Gastroesophageal sphincter (tissue), 4 donors: Measurements from ENCODE around the gene ERAL1. TPM values are rescaled to one million over a fixed set of nuclear protein-coding genes. Genes with fewer than 3 reads are reported as not detected.
"Not testable (repeated sequence)": the region's sequence is repeated elsewhere in the genome, so short reads cannot be mapped to it uniquely, and the experiment has no call there.

Experiments
- ATAC-seq: fragments of 150-250 bp; one replicate; pipeline ENCODE4 v1.9.1; 2016; ENCODE audit warnings: mild to moderate bottlenecking, moderate library complexity
- H3K27ac ChIP-seq, 4 donors: fragments of 200-600 bp; sonication (generic) in 3 of 4; 1 replicate in 3 of 4; 2 replicates in 1 of 4; pipeline ENCODE4 v1.5.1; 2016 to 2019
- H3K27me3 ChIP-seq: fragments of 200-600 bp; sonication (generic); one replicate; pipeline ENCODE4 v1.5.1; 2019
- H3K36me3 ChIP-seq, 2 donors: fragments of 200-600 bp; sonication (generic); one replicate each; pipeline ENCODE4 v1.5.1; 2019; ENCODE audit warnings: control low read depth in 1 of 2
- H3K4me1 ChIP-seq, 3 donors: fragments of 200-600 bp; sonication (generic); 1 replicate in 2 of 3; 2 replicates in 1 of 3; pipeline ENCODE4 v1.5.1; 2016 to 2019; ENCODE audit warnings: control low read depth in 2 of 3
- H3K4me3 ChIP-seq, 2 donors: fragments of 200-600 bp; sonication (generic); one replicate each; pipeline ENCODE4 v1.5.1; 2019; ENCODE audit warnings: mild to moderate bottlenecking in 1 of 2, moderate library complexity in 1 of 2
- H3K9me3 ChIP-seq, 3 donors: fragments of 200-600 bp; sonication (generic); one replicate each; pipeline ENCODE4 v1.5.1; 2017 to 2019; ENCODE audit warnings: control low read depth in 2 of 3
- CTCF ChIP-seq, 4 experiments: fragments of 200-600 bp in 2 of 4; fragments of 450-650 bp in 2 of 4; sonication (generic) in 1 of 4; IDR thresholded peaks; one replicate each; pipeline ENCODE4 v1.5.1; 2017 to 2019; ENCODE audit warnings: antibody characterized with exemption in 4 of 4, mild to moderate bottlenecking in 2 of 4, moderate library complexity in 2 of 4
- EP300 ChIP-seq: sonication (generic); formaldehyde crosslinking; IDR thresholded peaks from one replicate; pipeline ENCODE4 v1.6.1; 2017; ENCODE audit warnings: antibody characterized with exemption, mild to moderate bottlenecking
- POLR2A ChIP-seq, 2 donors: fragments of 450-650 bp; IDR thresholded peaks; one replicate each; pipeline ENCODE4 v1.6.1; 2017; ENCODE audit warnings: antibody characterized with exemption in 2 of 2, mild to moderate bottlenecking in 2 of 2, moderate library complexity in 1 of 2
- POLR2AphosphoS5 ChIP-seq: sonication (generic); formaldehyde crosslinking; IDR thresholded peaks from one replicate; pipeline ENCODE4 v1.6.1; 2017; ENCODE audit warnings: antibody characterized with exemption
- WGBS, 2 donors: methylation state at CpG; one replicate each; pipeline ENCODE4 v1.1.5; 2018; ENCODE audit warnings: low coverage in 1 of 2; 5-methylcytosine and 5-hydroxymethylcytosine counted together
- total RNA-seq, 4 donors: library from RNA; depleted of rRNA; stranded (reverse); fragments of >200 nt; gene quantifications; one replicate each; pipeline ENCODE4 v1.1.0, GENCODE V29; 2016

The ERAL1 gene
- total RNA-seq, 4 donors from 2014 or later, result 25.8 to 48.3 (median 29.2) TPM

GRCh38 chr17:28848667-28849066 lies 6.1 kb upstream of the ERAL1 start:
- not testable (repeated sequence) for H3K27ac ChIP-seq, ATAC-seq, H3K4me3 ChIP-seq, H3K4me1 ChIP-seq, H3K9me3 ChIP-seq, H3K36me3 ChIP-seq, H3K27me3 ChIP-seq
- TF ChIP-seq CTCF (IDR thresholded peaks at IDR 0.05), result peak in 3 of 4 experiments; percentile 12 to 32 (median 13)
- 80% methylated on average over 2 of the region's 15 CpGs; no CpG with 5 or more reads in 1 of the 2 donors for WGBS, 2 donors

DNA sequence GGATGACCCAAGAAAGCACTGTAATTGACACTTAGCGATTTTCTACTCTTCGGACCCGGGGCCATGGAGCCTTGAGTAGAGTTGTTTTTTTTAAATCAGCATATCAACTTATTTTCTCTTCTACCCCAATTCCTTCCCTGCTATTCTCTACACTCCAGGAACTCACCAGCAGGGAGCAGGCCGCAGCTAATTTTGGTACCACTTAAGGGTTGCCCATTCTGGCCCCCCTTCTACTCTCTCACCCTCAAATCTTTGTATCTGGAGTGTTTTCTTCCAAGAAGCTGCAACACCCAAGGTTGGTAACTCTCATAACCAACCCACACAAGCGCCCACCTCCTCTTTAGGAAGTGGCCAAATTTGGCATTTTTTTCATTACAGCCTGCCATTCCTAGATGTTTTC lies 5.5 kb upstream of the ERAL1 start:
- H3K27ac ChIP-seq, result no peak overlapping the region
- TF ChIP-seq POLR2AphosphoS5, result no peak
- no peak for TF ChIP-seq EP300
- TF ChIP-seq POLR2A (IDR thresholded peaks at IDR 0.05), result no peak
- no peak for TF ChIP-seq CTCF (IDR thresholded peaks at IDR 0.05)
- H3K27me3 ChIP-seq, result no peaks in the 10 kb centered on the region
- H3K4me1 ChIP-seq, result peaks cover 0 to 3% (median 0%) of the 10 kb centered on the region in 3 donors
- no peak for ATAC-seq
- H3K36me3 ChIP-seq, result no peaks in the 10 kb centered on the region
- no peak overlapping the region for H3K4me3 ChIP-seq
- no peaks in the 10 kb centered on the region for H3K9me3 ChIP-seq
- WGBS, 2 donors, result 59 to 77% methylated on average over 4 to 5 of the region's 5 CpGs

GRCh38 chr17:28853295-28853694 lies 1.5 kb upstream of the ERAL1 start:
- peaks cover 0 to 18% (median 5%) of the 10 kb centered on the region in 3 donors for H3K4me1 ChIP-seq
- 80 to 100% methylated on average over 1 to 2 of the region's 2 CpGs for WGBS, 2 donors
- no peaks in the 10 kb centered on the region for H3K27me3 ChIP-seq
- H3K36me3 ChIP-seq, result peaks cover 0 to 24% of the 10 kb centered on the region in 2 donors
- no peak for TF ChIP-seq POLR2AphosphoS5
- TF ChIP-seq EP300, result no peak
- TF ChIP-seq CTCF (IDR thresholded peaks at IDR 0.05), result no peak
- no peak for TF ChIP-seq POLR2A (IDR thresholded peaks at IDR 0.05)
- no peak overlapping the region for H3K27ac ChIP-seq
- no peak for ATAC-seq
- no peaks in the 10 kb centered on the region for H3K9me3 ChIP-seq
- no peak overlapping the region for H3K4me3 ChIP-seq

GRCh38 chr17:28855336-28855679 lies 492 bp downstream of the ERAL1 start:
- H3K9me3 ChIP-seq, result no peaks in the 10 kb centered on the region
- H3K27me3 ChIP-seq, result no peaks in the 10 kb centered on the region
- peak overlapping the region; percentile 72 to 84 for H3K4me3 ChIP-seq
- peak overlapping the region; percentile 63 to 87 (median 83) for H3K27ac ChIP-seq
- peaks cover 0 to 44% of the 10 kb centered on the region in 2 donors for H3K36me3 ChIP-seq
- peaks cover 0 to 18% (median 5%) of the 10 kb centered on the region in 3 donors for H3K4me1 ChIP-seq
- WGBS, 2 donors, result 16 to 18% methylated on average over 3 to 5 of the region's 5 CpGs
- TF ChIP-seq POLR2AphosphoS5, result no peak
- TF ChIP-seq CTCF (IDR thresholded peaks at IDR 0.05), result no peak
- no peak for TF ChIP-seq POLR2A (IDR thresholded peaks at IDR 0.05)
- no peak for TF ChIP-seq EP300
- ATAC-seq, result no peak

DNA sequence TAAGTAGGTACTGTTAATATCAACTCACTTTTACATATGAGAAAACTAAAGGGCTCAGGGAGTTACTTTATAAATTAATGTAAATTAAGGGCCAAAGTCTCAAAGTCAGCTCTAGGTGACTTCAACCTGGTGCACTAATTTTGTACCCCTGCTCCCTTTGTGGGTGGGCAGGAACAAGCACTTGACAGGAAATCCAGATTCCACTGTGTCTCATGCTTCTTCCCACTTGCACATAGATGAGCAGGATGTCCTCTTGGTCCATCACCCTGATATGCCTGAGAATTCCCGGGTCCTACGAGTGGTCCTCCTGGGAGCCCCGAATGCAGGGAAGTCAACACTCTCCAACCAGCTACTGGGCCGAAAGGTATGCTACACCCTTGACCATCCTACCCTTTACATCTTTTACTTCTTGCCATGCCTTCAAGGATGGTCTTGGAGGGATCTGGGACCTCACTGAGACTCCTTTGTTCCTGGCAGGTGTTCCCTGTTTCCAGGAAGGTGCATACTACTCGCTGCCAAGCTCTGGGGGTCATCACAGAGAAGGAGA lies 1.3 kb downstream of the ERAL1 start:
- Histone ChIP-seq H3K36me3 (peaks cover 0 to 52% of the 10 kb centered on the region in 2 donors), H3K27me3 (no peaks in the 10 kb centered on the region), H3K4me1 (peaks cover 0 to 18% (median 5%) of the 10 kb centered on the region in 3 donors), H3K27ac (no peak overlapping the region), H3K4me3 (no peak overlapping the region), H3K9me3 (no peaks in the 10 kb centered on the region)
- ATAC-seq, result no peak
- WGBS, 2 donors, result 74 to 100% methylated on average over 1 to 4 of the region's 5 CpGs
- TF ChIP-seq CTCF (IDR thresholded peaks at IDR 0.05) (no peak), EP300 (no peak), POLR2AphosphoS5 (no peak), POLR2A (IDR thresholded peaks at IDR 0.05) (no peak)
